ENCODE results near the gene FHIT.

DNA sequence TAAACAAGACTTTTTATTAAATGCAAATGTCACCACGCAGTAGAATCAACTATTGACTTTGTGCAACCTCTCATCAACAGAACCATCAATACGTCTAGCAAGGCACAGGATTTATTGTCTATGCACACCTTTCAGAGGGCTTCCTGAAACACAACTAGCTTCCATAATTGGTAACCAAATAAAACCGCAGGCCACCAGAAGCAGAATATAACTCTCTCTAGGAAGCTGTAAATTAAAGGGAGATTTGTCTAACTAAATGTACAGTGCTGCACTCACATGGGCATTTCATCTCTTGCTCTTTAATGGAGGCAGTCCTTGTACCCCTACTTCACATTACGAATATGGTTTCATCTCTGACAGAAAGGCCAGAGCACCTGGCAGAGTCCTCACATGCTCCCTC lies 93.0 kb downstream of the FHIT start:
- TF ChIP-seq GATA3 (IDR thresholded peaks at IDR 0.05; ENCODE audit: low read depth, low read length) (no peak), GATA2 (IDR thresholded peaks at IDR 0.05; ENCODE audit: low read depth, low read length) (no peak)

Measured in SH-SY5Y (cell line).